Upper lobe of left lung (tissue), 6 donors: ENCODE results near the gene SGTA. TPM values are rescaled to one million over a fixed set of nuclear protein-coding genes. Genes with fewer than 3 reads are reported as not detected.
A peak's percentile ranks its signal among the peaks of the same experiment; 100 is the strongest.
"Not testable (repeated sequence)": the region's sequence is repeated elsewhere in the genome, so short reads cannot be mapped to it uniquely, and the experiment has no call there.

ENCODE experiments used
- ATAC-seq, 2 donors: fragments of 200-7000 bp; cut with Tn5 transposase; one replicate each; pipeline ENCODE4 v1.9.1; 2022; ENCODE audit warnings: mild to moderate bottlenecking in 2 of 2, moderate library complexity in 2 of 2; ENCODE audit not compliant: low FRiP score in 2 of 2
- DNase-seq, 2 donors: peaks; one replicate each; pipeline ENCODE4 v3.0.0-alpha.2; 2019 to 2020
- H3K27ac ChIP-seq, 4 donors: fragments of 200-600 bp; sonication (generic); one replicate each; pipeline ENCODE4 v1.5.1; 2016 to 2019
- H3K27me3 ChIP-seq, 4 donors: fragments of 200-600 bp; sonication (generic); one replicate each; pipeline ENCODE4 v1.5.1; 2017 to 2019
- H3K36me3 ChIP-seq, 4 donors: fragments of 200-600 bp; sonication (generic); one replicate each; pipeline ENCODE4 v1.5.1; 2016 to 2019
- H3K4me1 ChIP-seq, 4 donors: fragments of 200-600 bp; sonication (generic); one replicate each; pipeline ENCODE4 v1.5.1; 2018 to 2019
- H3K4me3 ChIP-seq, 4 donors: fragments of 200-600 bp; sonication (generic); one replicate each; pipeline ENCODE4 v1.5.1; 2017 to 2019; ENCODE audit warnings: mild to moderate bottlenecking in 2 of 4, moderate library complexity in 1 of 4
- H3K9me3 ChIP-seq, 4 donors: fragments of 200-600 bp; sonication (generic); one replicate each; pipeline ENCODE4 v1.5.1; 2018 to 2019
- CTCF ChIP-seq, 6 experiments: fragments of 450-650 bp in 4 of 6; fragments of 200-600 bp in 2 of 6; sonication (generic) in 2 of 6; IDR thresholded peaks; one replicate each; pipeline ENCODE4 v1.5.1; 2016 to 2019; ENCODE audit warnings: antibody characterized with exemption in 6 of 6
- EP300 ChIP-seq, 4 donors: sonication (generic); formaldehyde crosslinking; IDR thresholded peaks; one replicate each; pipeline ENCODE4 v1.5.1; 2017; ENCODE audit warnings: antibody characterized with exemption in 4 of 4, control low read depth in 2 of 4
- POLR2A ChIP-seq, 4 donors: fragments of 450-650 bp; IDR thresholded peaks; one replicate each; pipeline ENCODE4 v1.5.1; 2016 to 2017; ENCODE audit warnings: antibody characterized with exemption in 4 of 4, mild to moderate bottlenecking in 2 of 4
- POLR2AphosphoS5 ChIP-seq, 2 donors: sonication (generic); formaldehyde crosslinking; IDR thresholded peaks; one replicate each; pipeline ENCODE4 v1.5.1; 2017; ENCODE audit warnings: antibody characterized with exemption in 2 of 2
- WGBS, 2 donors: methylation state at CpG; one replicate each; pipeline ENCODE4 v1.1.5; 2017 to 2018; 5-methylcytosine and 5-hydroxymethylcytosine counted together
- total RNA-seq, 6 donors: library from RNA; depleted of rRNA in 4 of 6; stranded (reverse); fragments of >200 nt in 4 of 6; gene quantifications; one replicate each; pipeline versions ENCODE4 v1.1.0 to v1.2.1, GENCODE V29; 2016 to 2021
- donor health status: DM: no; HTN: no; CAD: no; lungs with moderate emphysema.
- donor health status: DM: no; HTN: yes; CAD: no; lungs with severe emphysema.

Gene SGTA
- total RNA-seq, 6 donors from 2014 or later, result 34.3 to 56.4 (median 46.1) TPM

GRCh38 chr19:2714531-2715269 lies 68.4 kb downstream of the SGTA start:
- H3K9me3 ChIP-seq, result peaks cover 4 to 10% (median 6%) of the 10 kb centered on the region in 4 donors
- peaks cover 0 to 4% (median 0%) of the 10 kb centered on the region in 4 donors for H3K4me1 ChIP-seq
- peaks cover 0 to 7% (median 0%) of the 10 kb centered on the region in 4 donors for H3K27me3 ChIP-seq
- H3K4me3 ChIP-seq, result no peak overlapping the region
- DNase-seq, result peak in 1 of 2 donors; percentile 50
- no peak for TF ChIP-seq CTCF (IDR thresholded peaks at IDR 0.05)
- TF ChIP-seq POLR2A (IDR thresholded peaks at IDR 0.05), result no peak
- no peak for TF ChIP-seq POLR2AphosphoS5 (IDR thresholded peaks at IDR 0.05)
- no peak for TF ChIP-seq EP300 (IDR thresholded peaks at IDR 0.05)
- H3K27ac ChIP-seq, result no peak overlapping the region
- 80 to 88% methylated on average over 7 to 16 of the region's 16 CpGs for WGBS, 2 donors
- H3K36me3 ChIP-seq, result no peaks in the 10 kb centered on the region
- no peak for ATAC-seq

DNA sequence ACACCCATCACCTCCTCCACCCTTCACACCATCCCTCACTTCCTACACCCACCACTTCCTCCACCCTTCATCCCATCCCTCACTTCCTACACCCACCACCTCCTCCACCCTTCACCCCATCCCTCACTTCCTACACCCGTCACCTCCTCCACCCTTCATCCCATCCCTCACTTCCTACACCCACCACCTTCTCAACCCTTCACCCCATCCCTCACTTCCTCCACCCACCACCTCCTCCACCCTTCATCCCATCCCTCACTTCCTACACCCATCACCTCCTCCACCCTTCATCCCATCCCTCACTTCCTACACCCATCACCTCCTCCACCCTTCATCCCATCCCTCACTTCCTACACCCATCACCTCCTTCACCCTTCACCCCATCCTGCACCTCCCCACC lies 69.0 kb downstream of the SGTA start:
- DNase-seq, H3K4me1 ChIP-seq, H3K9me3 ChIP-seq, H3K27me3 ChIP-seq, H3K4me3 ChIP-seq, H3K36me3 ChIP-seq, H3K27ac ChIP-seq, ATAC-seq: not testable (repeated sequence)
- WGBS, 2 donors, result 61% methylated on average over 1 of the region's 1 CpG; no CpG with 5 or more reads in 1 of the 2 donors

- H3K27me3 ChIP-seq, H3K4me1 ChIP-seq, H3K4me3 ChIP-seq, H3K36me3 ChIP-seq, H3K27ac ChIP-seq, DNase-seq, H3K9me3 ChIP-seq, ATAC-seq: not testable (repeated sequence)
- 91 to 100% methylated on average over 1 to 3 of the region's 3 CpGs for WGBS, 2 donors
Measured at GRCh38 chr19:2713170-2713569, 69.9 kb downstream of the SGTA start.

GRCh38 chr19:2711875-2712205 lies 71.2 kb downstream of the SGTA start:
- no peak overlapping the region for H3K27ac ChIP-seq
- no peak overlapping the region for H3K4me3 ChIP-seq
- no peaks in the 10 kb centered on the region for H3K27me3 ChIP-seq
- H3K4me1 ChIP-seq, result no peaks in the 10 kb centered on the region
- WGBS, 2 donors, result 79 to 82% methylated on average over 3 to 5 of the region's 5 CpGs
- no peak for TF ChIP-seq CTCF (IDR thresholded peaks at IDR 0.05)
- no peak for TF ChIP-seq POLR2AphosphoS5 (IDR thresholded peaks at IDR 0.05)
- no peak for TF ChIP-seq POLR2A (IDR thresholded peaks at IDR 0.05)
- TF ChIP-seq EP300 (IDR thresholded peaks at IDR 0.05), result no peak
- DNase-seq (no peak), ATAC-seq (no peak)
- peaks cover 4 to 10% (median 6%) of the 10 kb centered on the region in 4 donors for H3K9me3 ChIP-seq
- H3K36me3 ChIP-seq, result no peaks in the 10 kb centered on the region

DNA sequence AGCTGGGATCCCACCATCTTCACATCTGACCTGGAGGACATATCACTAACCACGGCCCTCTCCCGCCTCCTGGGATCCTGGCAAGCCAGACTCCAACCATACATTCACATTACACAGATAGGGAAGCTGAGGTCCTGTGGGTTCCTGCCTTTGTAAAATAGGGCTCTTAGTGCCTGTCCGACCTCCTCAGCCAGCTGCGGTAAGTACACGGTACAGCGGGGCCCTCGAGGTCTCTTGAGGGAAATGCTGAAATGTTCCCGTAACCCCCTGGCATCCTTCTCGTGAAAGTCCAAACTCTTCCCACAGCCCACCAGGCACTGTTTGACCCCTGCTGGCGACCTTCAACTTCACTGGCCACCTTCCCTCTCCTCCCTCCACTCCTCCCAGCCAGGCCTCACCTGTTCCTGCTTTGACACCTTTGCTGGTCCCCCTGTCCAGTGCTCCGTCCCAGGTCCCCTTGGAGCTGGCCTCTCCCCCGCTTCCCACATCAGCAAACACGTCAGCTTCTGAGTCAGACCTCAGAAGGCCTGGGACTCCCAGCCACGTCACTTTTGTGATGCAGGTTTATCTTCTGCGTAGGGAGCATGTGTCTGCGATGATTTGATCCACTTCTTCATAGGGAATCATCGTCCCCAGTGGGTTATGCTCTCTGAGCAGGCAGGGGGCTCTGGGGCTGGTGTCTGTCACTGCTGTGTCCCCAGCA lies 71.8 kb downstream of the SGTA start:
- peaks cover 4 to 10% (median 6%) of the 10 kb centered on the region in 4 donors for H3K9me3 ChIP-seq
- WGBS, 2 donors, result 60 to 75% methylated on average over 16 to 17 of the region's 17 CpGs
- H3K4me3 ChIP-seq, result no peak overlapping the region
- no peaks in the 10 kb centered on the region for H3K4me1 ChIP-seq
- peak; percentile 26 to 51 for ATAC-seq
- TF ChIP-seq POLR2AphosphoS5 (IDR thresholded peaks at IDR 0.05) (no peak), EP300 (IDR thresholded peaks at IDR 0.05) (no peak), CTCF (IDR thresholded peaks at IDR 0.05) (no peak), POLR2A (IDR thresholded peaks at IDR 0.05) (no peak)
- no peak overlapping the region for H3K27ac ChIP-seq
- H3K36me3 ChIP-seq, result no peaks in the 10 kb centered on the region
- H3K27me3 ChIP-seq, result no peaks in the 10 kb centered on the region
- no peak for DNase-seq
